Measurements from ENCODE around the gene MMP2.

The MMP2 gene

GRCh38 chr16:55469821-55470532, 9.0 kb upstream of the MMP2 start:
- no peak for DNase-seq

GRCh38 chr16:55470533-55471371, 8.2 kb upstream of the MMP2 start:
- DNase-seq = no peak

- no peak for DNase-seq
These were observed 7.4 kb upstream of the MMP2 start for GRCh38 chr16:55471448-55472097.

- no peak for DNase-seq
These were observed 5.4 kb upstream of the MMP2 start for GRCh38 chr16:55473587-55473986.

- DNase-seq = no peak
These were observed 4.2 kb upstream of the MMP2 start for GRCh38 chr16:55474821-55475220.

- DNase-seq = no peak
These were observed 3.1 kb upstream of the MMP2 start for GRCh38 chr16:55475919-55476318.

- DNase-seq = no peak
These were observed 2.1 kb upstream of the MMP2 start for GRCh38 chr16:55476625-55477533.

- DNase-seq = no peak
These were observed 1.3 kb upstream of the MMP2 start for GRCh38 chr16:55477736-55478135.

- DNase-seq = no peak
These were observed 587 bp downstream of the MMP2 start for GRCh38 chr16:55479430-55480140.

- no peak for DNase-seq
These were observed 1.2 kb downstream of the MMP2 start for GRCh38 chr16:55480228-55480655.

GRCh38 chr16:55481023-55481422, 2.0 kb downstream of the MMP2 start:
- DNase-seq = no peak

- DNase-seq = no peak
These were observed 3.1 kb downstream of the MMP2 start for GRCh38 chr16:55482056-55482455.

GRCh38 chr16:55487048-55487803, 8.2 kb downstream of the MMP2 start:
- DNase-seq = no peak

- no peak for DNase-seq
These were observed 9.3 kb downstream of the MMP2 start for GRCh38 chr16:55488306-55488705.

- no peak for DNase-seq
These were observed 10.3 kb downstream of the MMP2 start for GRCh38 chr16:55489119-55489955.

GRCh38 chr16:55489956-55490265, 10.9 kb downstream of the MMP2 start:
- no peak for DNase-seq

GRCh38 chr16:55490301-55490700, 11.3 kb downstream of the MMP2 start:
- no peak for DNase-seq

GRCh38 chr16:55491691-55492090, 12.7 kb downstream of the MMP2 start:
- no peak for DNase-seq

GRCh38 chr16:55492756-55493380, 13.9 kb downstream of the MMP2 start:
- no peak for DNase-seq

GRCh38 chr16:55494994-55495421, 16.0 kb downstream of the MMP2 start:
- DNase-seq = no peak
